K562 (cell line): ENCODE measurements around the gene ZBTB2.

Experiments
- CTCF ChIP-seq, 3 experiments: IDR thresholded peaks in 2 of 3; conservative IDR thresholded peaks in 1 of 3; 2 replicates each; pipeline ENCODE4 v1.5.1; 2011 to 2012; ENCODE audit warnings: low read length in 3 of 3, mild to moderate bottlenecking in 3 of 3, control low read depth in 2 of 3, improper control_type of control experiment in 1 of 3, inconsistent platforms in 1 of 3, low read depth in 1 of 3, mixed read lengths in 1 of 3, moderate library complexity in 1 of 3; ENCODE audit not compliant: insufficient read depth in 2 of 3
- MEF2A ChIP-seq: IDR thresholded peaks from 2 replicates; pipeline ENCODE4 v1.6.1; 2011; ENCODE audit warnings: low read depth, mild to moderate bottlenecking, low read length, moderate library complexity; ENCODE audit not compliant: control insufficient read depth

- TF ChIP-seq MEF2A: no peak
- TF ChIP-seq CTCF (IDR thresholded peaks at IDR 0.05 in 2 of 3, conservative IDR thresholded peaks at IDR 0.05 in 1 of 3; ENCODE audit: insufficient read depth in 2 of 3, low read depth in 1 of 3, low read length in 3 of 3): no peak
These were observed 43.0 kb upstream of the ZBTB2 start for GRCh38 chr6:151434369-151434768.
